Measurements from ENCODE around the gene SENP8.
A peak's percentile ranks its signal among the peaks of the same experiment; 100 is the strongest.

DNA sequence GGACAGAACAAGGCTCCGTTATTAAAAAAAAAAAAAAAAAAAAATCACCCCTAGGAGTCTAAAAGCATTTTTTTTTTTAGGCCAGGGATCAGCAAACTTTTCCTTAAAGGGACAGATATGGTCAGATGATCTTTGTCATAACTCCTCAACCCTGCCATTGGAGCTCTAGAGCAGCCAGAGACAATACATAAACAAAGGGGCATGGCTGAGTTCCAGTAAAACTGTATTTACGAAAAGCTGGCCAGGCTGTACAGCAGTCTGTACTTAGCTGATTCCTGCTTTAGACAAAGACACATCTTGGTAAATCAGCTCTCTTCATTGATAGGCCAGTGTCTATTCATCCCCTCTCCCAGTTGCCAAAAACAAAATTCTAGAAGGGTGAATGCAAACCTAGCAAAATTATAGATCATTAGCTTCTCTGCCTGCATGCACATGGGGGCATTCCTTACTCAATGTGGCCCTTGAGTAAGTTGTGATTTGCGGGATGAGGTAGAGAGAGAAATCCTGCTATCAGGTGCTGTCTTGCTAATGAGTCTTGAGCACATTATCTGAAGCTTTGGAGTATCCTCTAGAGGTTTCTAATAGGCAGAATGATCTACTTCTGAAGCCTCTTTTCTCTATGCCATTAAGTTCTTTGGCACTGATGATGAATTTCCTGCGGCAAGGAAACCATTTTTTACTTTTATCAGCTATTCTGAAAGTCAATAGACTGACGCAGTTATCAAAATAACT is 35.2 kb downstream of the SENP8 start:
- TF ChIP-seq, protein P1, sequence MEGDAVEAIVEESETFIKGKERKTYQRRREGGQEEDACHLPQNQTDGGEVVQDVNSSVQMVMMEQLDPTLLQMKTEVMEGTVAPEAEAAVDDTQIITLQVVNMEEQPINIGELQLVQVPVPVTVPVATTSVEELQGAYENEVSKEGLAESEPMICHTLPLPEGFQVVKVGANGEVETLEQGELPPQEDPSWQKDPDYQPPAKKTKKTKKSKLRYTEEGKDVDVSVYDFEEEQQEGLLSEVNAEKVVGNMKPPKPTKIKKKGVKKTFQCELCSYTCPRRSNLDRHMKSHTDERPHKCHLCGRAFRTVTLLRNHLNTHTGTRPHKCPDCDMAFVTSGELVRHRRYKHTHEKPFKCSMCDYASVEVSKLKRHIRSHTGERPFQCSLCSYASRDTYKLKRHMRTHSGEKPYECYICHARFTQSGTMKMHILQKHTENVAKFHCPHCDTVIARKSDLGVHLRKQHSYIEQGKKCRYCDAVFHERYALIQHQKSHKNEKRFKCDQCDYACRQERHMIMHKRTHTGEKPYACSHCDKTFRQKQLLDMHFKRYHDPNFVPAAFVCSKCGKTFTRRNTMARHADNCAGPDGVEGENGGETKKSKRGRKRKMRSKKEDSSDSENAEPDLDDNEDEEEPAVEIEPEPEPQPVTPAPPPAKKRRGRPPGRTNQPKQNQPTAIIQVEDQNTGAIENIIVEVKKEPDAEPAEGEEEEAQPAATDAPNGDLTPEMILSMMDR (IDR thresholded peaks at IDR 0.05), result no peak
- peak in 1 of 2 donors; percentile 54 for TF ChIP-seq POLR2A (IDR thresholded peaks at IDR 0.05)
